Measurements from ENCODE around the gene TWNK.

TWNK gene

DNA sequence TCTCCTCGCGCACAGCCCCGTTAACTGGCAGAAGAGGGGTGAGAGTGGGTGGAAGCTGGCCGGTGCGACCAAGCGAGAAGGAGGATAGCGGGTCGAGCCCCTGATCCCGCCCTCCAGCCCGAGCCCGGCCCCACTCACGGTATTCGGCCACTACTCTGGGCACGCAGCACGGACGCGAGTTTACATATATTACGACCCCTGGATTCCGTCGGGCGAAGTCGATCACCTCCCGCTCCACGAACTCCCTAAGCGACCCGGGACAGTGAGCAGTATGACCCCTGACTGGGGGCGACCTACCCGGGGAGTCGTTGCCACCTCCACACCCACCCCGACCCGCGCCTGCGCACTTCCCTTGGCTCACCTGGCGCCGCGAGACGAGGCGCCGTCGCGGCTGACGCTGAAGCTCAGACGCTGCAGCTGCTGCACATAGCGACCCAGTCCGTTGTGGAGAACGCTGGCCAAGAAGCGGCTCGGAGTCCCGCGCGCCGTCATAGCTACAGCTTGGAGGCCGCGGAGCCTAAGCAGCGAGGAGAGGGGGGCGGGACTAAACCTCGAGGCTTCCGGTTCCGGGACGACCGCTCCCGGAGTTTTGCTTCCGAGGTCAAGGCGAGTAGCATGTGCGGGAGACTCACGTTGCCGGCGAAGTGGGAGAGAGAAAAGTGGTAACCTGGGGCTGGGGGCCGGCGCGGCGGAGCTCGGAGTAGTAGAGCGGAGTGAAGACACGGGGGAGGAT lies at the start of gene TWNK, which contains the start of gene MRPL43:
TSS of gene TWNK (plus strand) at position 592 of the 733 bp plus-strand sequence. CDS start 668 bp downstream, outside the sequence.
TSS of gene MRPL43 (minus strand) at position 546 of the 733 bp plus-strand sequence. CDS start at position 492, 54 bp downstream.
- no peak for DNase-seq

DNA sequence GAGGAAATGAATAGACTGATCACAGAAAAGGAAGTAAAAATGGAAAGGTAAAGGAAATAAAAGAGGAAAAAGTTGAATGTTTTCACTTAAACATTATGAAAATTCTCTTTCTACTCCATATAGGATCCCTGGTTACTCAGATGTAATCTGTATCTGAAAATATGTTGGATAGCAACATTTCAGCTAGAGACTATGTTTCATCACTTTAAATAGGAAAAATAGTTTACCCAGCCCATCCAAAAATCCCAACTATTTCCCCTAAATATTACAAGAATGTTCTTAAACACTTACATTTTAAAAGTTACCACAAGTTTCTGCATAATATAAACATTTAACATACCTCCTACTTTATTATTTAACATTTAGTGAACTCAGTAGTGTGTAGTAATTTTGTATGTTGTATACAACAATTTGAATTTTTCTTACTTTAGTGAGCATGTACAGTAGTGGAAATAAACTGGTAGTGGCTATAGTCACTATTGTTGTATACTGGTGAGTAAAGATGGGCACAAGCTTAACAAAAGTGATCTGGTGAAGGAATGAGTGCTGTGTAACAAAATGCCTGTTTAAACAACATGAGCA lies 47.5 kb upstream of the TWNK start:
- no peak for DNase-seq

DNA sequence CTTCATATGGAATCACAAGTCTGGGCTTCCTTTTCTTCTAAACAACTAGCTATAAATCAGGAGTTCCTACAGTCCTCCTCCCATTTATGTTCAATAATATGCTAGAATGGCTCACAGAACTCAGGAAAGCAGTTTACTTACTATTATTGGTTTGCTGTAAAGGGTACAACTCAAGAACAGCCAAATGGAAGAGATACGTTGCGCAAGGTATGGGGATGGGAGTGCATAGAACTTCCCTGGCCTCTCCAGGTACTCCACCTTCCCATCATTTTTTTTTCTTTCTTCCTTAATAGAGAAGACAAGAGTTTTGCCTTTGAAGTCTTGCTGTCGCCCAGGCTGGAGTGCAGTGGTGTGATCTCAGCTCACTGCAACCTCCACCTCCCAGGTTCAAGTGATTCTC lies 45.1 kb upstream of the TWNK start:
- no peak for DNase-seq

DNA sequence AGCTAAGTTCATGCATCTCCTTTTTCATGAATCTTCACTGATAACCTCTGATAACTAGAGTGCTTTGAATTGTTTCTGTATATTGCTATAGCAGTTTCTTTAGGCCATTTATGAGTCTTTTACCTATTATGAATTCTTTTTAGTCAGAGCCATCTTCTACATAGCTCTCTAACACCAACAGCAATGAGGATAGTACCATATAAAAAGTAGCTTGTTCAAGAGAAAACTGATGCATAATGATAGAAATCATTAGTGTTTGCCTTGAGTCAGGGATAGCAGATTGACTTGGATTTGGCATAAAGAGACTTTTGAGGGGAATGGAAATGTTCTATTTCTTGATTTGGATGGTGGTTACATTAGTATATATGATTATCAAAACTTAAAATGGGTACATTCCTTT lies 43.8 kb upstream of the TWNK start:
- DNase-seq, result no peak

DNA sequence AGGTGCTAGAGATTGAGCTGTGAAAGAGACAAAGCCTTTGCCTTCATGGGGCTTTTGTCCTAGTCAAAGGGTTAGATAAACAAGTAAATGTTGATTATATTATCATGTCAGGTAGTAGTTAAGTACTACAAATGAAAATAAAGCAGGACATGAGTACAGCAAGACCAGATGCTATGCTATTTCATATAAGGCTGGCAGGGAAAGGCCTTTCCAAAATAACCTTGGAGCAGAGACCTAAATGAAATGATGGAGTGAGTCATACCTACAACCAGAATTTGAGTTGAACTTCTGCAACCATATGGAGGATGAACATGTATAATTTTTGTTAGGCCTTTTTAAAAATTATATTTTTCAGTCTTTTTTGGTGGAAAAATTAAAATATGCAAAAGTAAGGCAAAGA lies 41.6 kb upstream of the TWNK start:
- no peak for DNase-seq

DNA sequence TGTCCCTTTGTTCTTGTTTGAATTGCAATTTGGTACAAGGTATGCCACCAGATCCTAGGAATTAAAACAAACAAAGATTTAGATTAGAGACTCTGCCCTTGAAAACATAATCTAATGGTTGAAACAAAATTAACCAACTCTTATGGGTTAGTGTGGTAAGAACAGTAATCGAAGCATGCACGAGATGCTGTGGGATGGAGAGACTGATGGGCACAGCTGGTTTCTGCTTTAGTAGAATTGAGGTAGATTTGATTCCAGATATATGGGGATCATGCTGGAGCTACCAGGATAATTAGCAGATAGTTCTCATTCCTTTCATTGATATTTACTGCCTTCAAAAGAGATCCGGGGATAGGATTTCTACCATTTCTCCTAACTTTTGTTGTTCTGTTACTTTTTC lies 38.4 kb upstream of the TWNK start:
- no peak for DNase-seq

DNA sequence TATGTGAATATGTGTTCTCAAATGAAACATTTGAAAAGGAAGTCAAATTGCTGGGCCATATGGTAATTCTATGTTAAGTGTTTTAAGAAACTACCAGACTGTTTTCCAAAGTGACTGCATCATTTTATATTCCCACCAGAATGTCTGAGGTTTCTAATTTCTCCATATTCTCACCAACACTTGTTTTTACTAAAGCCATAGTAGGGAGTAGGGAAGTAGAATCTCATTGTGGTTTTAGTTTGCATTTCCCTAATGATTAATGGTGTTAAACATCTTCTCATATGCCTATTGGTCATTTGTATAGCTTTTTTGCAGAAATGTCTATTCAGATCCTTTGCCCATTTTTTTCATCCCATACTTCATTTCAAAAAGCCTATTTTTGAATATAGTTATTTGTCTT lies 27.1 kb upstream of the TWNK start:
- DNase-seq, result no peak

DNA sequence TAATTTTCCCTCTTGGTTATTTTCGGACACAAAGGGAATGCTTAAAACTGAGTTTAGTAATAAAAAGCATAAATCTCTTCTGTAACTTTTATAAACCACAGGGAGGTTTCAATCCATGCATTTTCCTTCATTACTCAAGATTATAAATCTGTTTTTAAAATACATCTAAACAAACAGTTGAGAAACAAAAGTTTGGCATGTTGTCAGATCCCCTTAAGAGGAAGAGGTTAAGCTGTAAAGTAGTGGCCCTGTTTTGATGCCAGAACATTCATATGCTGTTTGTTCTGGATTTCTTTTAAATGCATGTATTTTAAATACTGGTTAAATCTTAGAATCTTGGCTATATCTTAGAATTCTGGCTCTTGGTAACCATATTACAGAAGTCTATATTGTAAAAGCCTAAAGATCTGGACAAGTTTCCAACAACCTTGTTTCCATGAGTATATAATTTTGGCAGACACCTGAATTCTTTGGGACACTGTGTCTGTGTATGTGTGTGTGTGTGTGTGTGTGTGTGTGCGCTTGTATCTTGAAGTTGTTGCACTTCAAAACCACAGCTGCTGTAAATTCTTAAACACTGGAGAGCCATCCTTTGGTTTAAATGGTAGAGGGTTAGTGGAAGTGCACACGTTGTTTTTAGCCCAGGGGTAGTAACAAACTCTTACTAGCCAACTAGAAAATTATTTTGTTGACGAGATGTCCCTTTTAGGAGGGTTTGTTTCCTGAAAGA lies 24.8 kb upstream of the TWNK start:
- DNase-seq, result no peak

DNA sequence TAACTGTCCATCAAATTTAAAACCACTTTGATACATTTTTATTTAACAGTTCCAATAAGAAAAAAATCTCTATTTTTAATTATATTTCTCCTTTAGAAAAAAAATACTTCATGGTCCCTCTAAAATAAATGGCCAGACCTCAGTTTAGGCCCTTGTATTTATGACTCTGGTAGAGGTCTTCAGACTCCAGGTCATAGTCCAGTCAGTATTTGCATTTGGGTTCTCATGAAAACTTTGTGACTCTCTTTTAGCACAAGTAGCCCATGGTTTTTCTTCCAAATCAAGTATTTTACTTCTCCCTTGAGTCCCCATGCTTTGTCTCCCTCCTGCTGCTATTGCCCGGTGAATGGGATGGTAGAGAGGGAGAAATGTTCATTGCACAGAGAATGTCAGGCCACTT lies 23.5 kb upstream of the TWNK start:
- no peak for DNase-seq

DNA sequence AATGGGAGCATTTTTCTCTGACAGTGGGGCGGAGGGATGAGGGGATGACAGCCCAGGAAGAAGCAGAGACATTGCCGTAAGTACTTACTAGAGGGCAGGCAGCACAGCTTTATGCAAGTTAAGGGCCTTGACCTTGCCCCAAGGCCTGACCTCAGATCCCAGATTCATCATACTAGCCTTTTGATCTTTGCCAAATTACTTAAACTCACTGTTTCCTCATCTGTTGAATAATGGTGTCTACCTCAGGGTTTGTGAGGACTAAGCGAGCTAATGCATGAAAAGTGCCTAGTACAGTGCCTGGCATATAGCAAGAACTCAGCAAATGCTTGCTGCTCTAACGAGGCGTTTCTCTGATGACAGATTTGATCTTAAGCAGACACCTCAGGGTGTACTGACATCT lies 21.5 kb upstream of the TWNK start:
- no peak for DNase-seq

DNA sequence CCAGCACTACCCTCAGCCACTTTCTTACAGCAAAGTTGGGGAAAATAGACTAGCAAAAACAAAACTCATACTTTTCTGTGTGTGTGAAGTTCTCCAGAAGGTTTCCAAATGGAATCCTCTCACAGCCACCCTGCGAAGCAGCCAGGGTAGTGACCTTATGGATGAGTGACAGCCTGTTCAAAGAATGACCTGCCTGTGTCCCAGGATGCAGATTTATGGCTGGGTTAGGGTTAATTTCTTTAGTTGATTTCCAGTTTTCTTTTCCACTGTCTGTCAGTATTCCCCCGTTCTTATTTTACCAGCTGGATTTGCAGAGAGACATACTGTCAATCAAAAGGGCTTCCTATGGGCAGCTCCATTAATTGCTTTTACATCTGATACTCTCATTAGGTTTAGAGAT lies 20.5 kb upstream of the TWNK start:
- no peak for DNase-seq

DNA sequence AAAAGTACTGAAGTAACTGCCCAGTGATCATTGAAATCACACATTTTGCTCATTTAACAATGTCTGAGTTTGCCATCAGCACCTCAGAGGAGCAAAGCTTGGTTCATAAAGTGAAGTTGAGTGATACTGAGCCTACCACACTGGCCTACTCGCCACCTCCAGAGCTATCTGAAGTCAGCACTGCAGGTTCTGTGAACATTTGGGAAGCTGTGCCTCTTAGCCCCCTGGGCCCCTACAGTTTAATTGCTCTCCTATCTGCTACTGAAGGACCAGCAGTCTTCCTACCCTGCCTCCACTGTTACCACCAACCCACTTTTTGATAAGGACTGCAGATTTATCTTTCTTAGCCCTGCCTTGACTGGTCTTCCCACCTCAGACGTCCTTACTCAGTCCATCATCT lies 20.0 kb upstream of the TWNK start:
- DNase-seq, result no peak

DNA sequence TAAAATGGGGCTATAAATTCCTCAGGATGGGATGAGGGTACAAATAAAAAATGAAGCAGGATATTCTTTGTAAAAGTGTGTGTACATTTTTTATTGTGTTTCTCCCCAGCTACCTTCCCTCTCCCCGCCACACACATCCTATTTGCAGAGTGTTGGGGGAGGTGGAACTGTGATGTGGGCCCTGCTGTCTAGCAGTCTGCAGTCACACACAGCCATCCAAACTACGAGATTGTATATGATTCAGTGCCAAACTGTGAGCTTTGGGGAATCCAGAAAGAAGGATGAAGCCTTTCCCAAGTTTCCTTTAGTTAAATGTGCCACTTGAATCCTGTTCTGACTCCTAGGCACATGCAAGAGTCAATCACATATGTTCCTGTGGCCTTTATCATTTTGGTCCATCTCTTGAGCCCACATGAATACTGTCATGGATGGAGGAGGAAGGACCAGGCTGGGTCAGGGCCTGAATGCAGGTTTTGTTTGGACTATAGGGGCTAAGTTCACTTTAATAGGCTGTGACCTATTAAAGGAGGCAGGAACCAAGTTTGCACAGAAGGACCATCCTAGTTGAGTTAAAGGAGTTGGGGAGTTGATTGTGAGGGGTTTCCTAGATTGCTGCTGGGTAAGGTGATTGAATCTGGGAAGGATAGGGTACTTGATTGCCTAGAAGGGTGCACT lies 19.1 kb upstream of the TWNK start:
- DNase-seq, result no peak

DNA sequence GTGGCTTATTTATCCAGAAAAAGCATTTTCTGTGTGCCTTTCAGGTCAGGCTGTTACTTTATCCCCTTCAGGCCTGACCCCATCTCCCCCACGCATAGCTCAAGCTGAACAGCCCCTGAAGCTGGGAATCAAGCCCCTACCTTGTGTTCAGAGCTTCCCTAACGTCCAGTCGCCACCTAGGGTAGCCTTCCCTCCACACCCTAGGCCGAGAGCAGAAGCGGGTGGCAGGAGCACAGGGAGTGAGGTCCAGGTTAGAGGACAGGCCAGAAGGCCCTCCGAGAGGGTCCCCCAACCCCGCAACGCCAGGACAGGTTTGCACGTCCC lies 18.5 kb upstream of the TWNK start:
- DNase-seq, result no peak

DNA sequence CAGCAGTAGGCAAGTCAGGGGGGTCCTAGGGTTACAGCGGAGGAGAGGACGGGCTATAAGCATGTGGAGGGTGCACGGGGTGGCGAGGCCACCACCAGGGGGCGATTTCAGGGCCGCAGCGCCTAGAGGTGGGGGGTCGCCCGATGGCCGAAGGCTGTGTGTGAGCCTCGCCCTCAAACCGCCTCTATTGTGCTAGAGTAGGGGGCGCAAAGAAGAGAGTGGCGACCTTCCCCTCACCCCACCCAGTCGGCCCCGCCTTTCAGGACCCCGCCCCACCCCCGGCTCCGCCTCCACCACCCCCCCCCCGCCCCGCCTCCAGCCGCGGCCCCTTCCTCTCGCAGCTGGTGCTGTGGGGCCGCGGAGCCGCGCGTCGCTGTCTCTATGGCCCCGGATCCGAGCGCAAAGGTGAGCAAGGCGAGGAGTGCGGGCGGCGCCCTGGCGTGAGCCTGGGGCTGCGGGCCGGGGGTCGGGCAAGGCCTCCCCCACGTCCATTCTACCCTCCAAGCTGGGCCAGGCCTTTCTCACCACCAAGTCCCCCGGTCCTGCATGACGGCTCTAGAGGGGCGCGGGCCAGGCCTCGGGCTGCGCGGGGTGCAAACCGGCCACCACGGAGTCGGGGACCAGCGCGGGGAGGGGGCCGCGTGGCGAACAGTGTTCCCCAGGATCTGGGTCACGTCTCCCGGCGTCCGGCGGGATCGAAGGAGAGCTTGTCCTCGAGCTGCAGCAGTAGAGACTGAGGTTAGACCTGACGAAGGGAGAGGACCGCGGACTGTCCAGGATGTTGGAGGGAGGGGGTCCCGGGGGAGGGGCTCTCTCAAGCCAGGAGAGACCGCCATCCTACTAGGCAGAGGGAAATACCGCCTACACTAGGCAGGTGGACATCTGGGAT lies 17.9 kb upstream of the TWNK start, which contains the start of gene SEMA4G:
TSS of gene SEMA4G (plus strand) at position 318 of the 889 bp plus-strand sequence. CDS start 3,409 bp downstream, outside the sequence.
- DNase-seq, result no peak

DNA sequence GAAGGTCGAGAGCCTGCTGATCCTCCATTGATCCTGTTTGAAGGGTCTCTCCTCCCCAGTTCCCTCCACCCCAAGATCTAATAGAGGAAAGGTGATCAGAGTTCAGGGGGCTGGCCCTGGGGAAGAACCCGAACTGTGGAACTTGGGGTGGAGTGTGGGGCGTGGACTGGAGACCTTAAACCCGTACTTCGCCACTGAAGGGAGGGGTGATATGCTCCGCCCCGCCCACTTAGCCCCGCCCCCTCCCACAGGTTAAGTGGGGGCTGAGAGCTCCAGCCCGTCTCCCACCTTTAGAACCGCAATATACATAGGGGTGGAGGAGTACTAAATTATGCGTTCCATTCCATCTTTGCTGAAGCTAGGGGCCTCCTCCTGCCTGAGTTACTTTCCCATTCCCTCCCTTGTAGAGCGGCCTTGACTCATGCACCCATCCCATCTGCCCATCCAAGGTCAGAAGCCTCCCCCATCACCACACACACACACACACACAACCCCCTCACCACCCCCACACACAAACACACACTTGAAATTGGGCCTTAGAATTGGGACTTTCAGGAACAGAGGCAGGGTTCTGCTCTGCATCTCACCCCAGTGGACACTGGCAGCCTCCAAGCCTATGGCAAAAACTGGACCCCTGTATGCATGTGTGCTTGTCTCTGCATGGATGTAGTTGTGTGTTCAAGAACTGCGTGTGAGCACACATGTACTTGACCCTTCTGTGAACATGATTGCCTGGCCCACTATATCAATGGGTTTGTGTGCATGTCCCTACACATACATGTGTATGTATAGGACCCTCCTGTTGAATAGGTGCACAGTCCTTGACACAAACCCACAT lies 17.0 kb upstream of the TWNK start:
- no peak for DNase-seq

DNA sequence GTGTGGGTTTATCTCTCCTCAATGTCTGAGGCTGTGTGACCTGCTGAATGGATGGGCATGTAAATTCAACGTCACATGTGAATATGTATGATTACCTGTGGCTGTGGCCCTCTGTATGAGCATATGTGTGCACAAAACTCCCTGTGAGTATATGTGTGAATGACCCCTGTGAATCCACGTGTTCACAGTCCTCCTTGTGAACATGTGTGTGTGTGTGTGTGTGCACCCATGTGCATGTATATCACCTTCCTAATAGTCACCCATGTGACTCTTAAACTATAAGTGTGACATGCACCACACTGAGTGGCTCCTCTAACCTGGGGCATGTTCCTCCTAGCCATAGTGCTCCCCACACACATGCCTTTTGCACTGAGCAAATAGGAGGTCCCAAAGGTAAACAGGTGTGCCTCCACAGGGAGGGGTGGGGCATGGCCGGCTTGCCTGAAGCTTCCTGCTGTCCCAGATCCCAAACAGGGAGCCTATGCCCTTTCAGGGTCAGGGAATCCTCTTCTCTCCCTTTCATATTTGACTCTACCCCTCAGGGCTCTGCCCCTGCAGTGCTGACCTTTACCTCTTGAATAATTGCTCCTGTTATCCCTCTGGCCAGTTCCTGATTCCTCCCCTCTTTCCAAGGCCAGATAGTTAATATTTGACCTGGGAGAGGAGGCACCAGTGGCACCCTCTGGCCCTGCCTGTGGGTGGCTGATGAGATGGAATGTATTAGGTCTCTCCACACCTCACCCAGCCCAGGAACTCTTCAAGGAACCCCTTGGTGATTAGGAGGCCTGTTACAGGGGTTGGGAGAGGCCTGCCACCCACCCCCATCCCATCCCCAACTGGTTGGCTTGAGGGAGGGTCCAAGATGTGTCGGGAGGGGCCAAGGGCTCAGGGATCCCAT lies 16.2 kb upstream of the TWNK start:
- no peak for DNase-seq

DNA sequence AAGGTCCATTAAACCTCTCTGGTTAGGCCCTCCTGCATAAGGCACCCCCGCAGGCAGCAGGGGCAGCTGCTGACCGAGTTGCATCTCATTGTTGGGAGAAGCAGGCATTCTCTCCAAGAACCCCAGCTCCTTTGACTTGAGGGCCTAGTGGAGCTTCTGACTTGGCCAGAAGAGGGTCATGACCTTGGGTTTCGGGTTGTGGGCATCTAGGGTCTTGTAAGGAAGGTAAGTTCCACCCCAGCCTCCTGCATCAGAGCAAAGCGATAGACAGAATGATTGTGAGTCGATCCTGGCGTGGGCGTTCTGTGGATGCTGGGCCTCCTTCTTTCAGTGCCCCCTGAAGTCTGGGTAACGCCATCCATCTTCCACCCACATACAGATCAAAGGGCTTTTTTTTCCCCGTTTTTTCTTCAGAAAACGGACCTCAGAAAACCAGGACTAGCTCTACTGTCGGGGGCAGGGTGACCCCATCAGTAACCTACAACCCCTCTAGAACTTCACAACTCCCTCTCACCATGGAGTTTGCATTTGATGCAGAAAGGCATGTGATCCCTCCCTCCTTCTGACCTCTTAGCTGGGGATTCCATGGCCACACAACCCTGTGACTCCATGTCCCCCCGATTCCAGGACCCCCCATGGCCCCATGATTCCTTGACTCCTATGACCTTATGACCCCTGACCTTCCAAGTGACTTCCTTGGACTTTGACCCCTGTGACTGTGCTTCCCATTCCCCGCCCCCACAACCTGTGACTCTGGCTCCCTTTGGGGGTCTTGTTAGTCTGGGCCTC lies 15.0 kb upstream of the TWNK start:
- DNase-seq, result no peak

DNA sequence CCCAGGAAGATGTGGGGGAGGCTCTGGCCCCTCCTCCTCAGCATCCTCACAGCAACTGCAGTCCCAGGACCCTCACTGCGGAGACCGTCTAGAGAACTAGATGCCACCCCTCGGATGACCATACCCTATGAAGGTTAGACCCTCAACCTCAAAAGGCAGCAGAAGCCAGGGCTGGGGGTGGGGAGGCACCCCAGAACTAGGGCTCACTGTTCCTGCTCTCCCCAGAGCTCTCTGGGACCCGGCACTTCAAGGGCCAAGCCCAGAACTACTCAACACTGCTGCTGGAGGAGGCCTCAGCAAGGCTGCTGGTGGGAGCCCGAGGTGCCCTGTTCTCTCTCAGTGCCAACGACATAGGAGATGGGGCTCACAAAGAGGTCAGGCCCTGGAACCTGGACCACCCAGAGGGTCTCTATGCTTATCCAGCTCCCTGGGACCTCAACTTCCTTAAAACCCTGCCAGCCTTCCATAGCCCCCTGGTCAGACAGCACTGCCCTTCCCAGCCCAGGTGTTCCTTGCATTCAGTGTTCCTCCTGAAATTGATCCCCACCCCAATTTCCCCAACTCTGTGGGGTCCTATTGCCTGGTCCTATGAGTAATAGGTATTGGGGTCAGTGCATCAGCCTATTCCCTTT lies 14.3 kb upstream of the TWNK start:
- DNase-seq, result no peak

Measured in NCI-H2029 treated with DMSO at 0.1 percent for 48 hours (cell line).